ENCODE measurements around the gene TMSB15A. TPM values are rescaled to one million over a fixed set of nuclear protein-coding genes. Genes with fewer than 3 reads are reported as not detected.

The TMSB15A gene
- total and polyA plus RNA-seq, 2 of the 4 experiments (the other 2 are of a cell fraction) = 13.6 to 30.5 TPM

DNA sequence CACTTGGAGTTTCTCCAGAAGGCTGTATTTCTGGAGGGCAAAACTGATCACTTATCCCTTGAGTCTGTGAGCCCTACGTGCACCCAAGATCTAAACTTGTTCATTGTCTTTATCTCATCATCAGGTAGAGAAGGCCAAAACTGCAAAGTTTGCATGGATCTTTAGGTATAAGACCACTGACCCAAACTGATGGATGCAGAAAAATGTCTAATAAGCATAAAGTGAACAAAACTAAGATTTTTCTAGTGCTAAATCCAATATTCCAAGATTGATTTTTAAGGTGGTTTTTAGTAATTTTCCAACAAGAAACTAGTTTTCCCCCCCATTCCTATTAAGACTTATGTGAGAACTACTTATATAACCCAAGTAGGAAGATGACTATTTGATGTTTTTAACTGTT lies 2.0 kb downstream of the TMSB15A start:
- Histone ChIP-seq H3K4me1 (ENCODE audit: control insufficient read depth, insufficient read depth, low read length) (no peaks in the 10 kb centered on the region), H3K18ac (ENCODE audit: low read depth, low read length) (no peak overlapping the region), H2BK20ac (ENCODE audit: low read depth, low read length) (no peak overlapping the region), H3K14ac (replicated peaks; ENCODE audit: low read depth, low read length) (no peak overlapping the region), H4K20me1 (ENCODE audit: insufficient read depth, low read length) (0 out of 2 replicates have a peak, but pooled peaks cover 3% of the 10 kb centered on the region), H3K9ac (ENCODE audit: low read depth, low read length) (no peak overlapping the region), H2AFZ (replicated peaks; ENCODE audit: low read length, poor library complexity) (no peak overlapping the region), H3K9me1 (ENCODE audit: insufficient read depth, low read length) (no peaks in the 10 kb centered on the region), H4K5ac (ENCODE audit: low read depth, low read length) (no peak overlapping the region), H2BK15ac (ENCODE audit: low read depth, low read length) (no peak overlapping the region), H3K27ac (ENCODE audit: insufficient read depth, low read length) (no peak overlapping the region), H3K4me3 (ENCODE audit: insufficient read depth, low read depth, low read length) (no peak overlapping the region), H2BK120ac (ENCODE audit: low read depth, low read length) (no peak overlapping the region), H3K36me3 (ENCODE audit: control insufficient read depth, insufficient read depth, low read length) (no peaks in the 10 kb centered on the region), H3K79me1 (ENCODE audit: low read depth in 1 of 2, low read length in 2 of 2) (no peaks in the 10 kb centered on the region), H2BK5ac (ENCODE audit: low read depth, low read length, poor library complexity, severe bottlenecking) (no peak overlapping the region), H3K56ac (ENCODE audit: extremely low read depth, insufficient read depth, low read length) (no peak overlapping the region), H2AK9ac (replicated peaks; ENCODE audit: low read depth, low read length, poor library complexity) (no peak overlapping the region), H3K27me3 (ENCODE audit: control insufficient read depth, insufficient read depth, low read length) (no peaks in the 10 kb centered on the region; the same call in 1 of the 2 replicates), H4K91ac (ENCODE audit: insufficient read depth, low read depth, low read length) (no peak overlapping the region), H3K23ac (ENCODE audit: low read depth, low read length) (no peak overlapping the region), H2AK5ac (ENCODE audit: low read depth, low read length) (no peak overlapping the region), H4K8ac (ENCODE audit: low read depth in 2 of 2, low read length in 2 of 2) (no peak overlapping the region), H3K4ac (ENCODE audit: low read depth, low read length) (no peak overlapping the region), H3K9me3 (ENCODE audit: control insufficient read depth, insufficient read depth, low read length) (no peaks in the 10 kb centered on the region), H3K4me2 (ENCODE audit: low read depth, low read length) (no peak overlapping the region)
- BruUV-seq (replicated peaks) = no TSS peak
- dilution Hi-C loops (cut with HindIII; ENCODE audit: low sequenced_read_pairs, unreplicated experiment) (no loop called here), intact Hi-C loops (cut with micrococcal nuclease) (loop anchor here (10.0 kb wide), 2 partner anchors 200 to 350 kb away; partner anchors contain the start of gene GPRASP2), in situ Hi-C loops (cut with MboI; ENCODE audit: low sequenced_read_pairs) (no loop called here)
- ATAC-seq (ENCODE audit: low read depth) = no peak
- ChIA-PET CTCF (interaction anchor here (1.4 kb wide), 1 partner anchor 21 kb away, joined by 4 read pairs; no protein-coding TSS in a partner anchor), POLR2A (ENCODE audit: unreplicated experiment) (no interaction called here)
- TF ChIP-seq, protein P1, sequence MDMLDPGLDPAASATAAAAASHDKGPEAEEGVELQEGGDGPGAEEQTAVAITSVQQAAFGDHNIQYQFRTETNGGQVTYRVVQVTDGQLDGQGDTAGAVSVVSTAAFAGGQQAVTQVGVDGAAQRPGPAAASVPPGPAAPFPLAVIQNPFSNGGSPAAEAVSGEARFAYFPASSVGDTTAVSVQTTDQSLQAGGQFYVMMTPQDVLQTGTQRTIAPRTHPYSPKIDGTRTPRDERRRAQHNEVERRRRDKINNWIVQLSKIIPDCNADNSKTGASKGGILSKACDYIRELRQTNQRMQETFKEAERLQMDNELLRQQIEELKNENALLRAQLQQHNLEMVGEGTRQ (IDR thresholded peaks at IDR 0.05; ENCODE audit: low read depth, low read length) = no peak
- TF ChIP-seq MAFK (IDR thresholded peaks at IDR 0.05; ENCODE audit: low read depth, low read length) (peak; percentile 58), FOS (IDR thresholded peaks at IDR 0.05; ENCODE audit: low read depth, low read length) (no peak), RFX5 (IDR thresholded peaks at IDR 0.05; ENCODE audit: low read depth, low read length) (no peak)
- WGBS, 2 experiments (ENCODE audit: extremely low coverage in 2 of 2, insufficient read length in 1 of 2) = no CpG with 5 or more reads among the region's 1 CpG
- no peak for DNase-seq
